ENCODE data around the gene ANTXR1.

ANTXR1 gene

DNA sequence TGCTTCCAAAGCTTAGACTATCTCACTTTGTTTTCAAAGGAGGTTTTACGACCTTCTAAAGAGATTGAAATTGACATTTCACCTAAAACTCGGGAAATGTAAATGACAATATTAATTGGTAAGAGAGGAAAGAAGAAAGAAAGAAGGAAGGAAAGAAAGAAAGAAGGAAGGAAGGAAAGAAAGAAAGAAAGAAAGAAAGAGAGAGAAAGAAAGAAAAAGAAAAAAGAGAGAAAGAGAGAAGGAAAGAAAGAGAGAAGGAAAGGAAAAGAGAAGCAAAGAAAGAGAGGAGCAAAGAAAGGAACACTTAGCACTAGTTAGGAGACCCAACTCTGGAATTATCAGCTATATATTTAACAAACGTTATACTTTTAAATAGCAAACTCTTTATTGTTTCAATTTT lies 34.9 kb upstream of the ANTXR1 start:
- DNase-seq = no peak
- Histone ChIP-seq H3K4me1 (peaks cover 0 to 10% (median 0%) of the 10 kb centered on the region in 4 donors), H3K9me3 (no peaks in the 10 kb centered on the region), H3K27ac (no peak overlapping the region), H3K4me3 (no peak overlapping the region), H3K27me3 (no peaks in the 10 kb centered on the region), H3K36me3 (no peaks in the 10 kb centered on the region)
- intact Hi-C loops (cut with DNase I; ENCODE audit: low total_unique reads) = no loop called here
- TF ChIP-seq, protein P1, sequence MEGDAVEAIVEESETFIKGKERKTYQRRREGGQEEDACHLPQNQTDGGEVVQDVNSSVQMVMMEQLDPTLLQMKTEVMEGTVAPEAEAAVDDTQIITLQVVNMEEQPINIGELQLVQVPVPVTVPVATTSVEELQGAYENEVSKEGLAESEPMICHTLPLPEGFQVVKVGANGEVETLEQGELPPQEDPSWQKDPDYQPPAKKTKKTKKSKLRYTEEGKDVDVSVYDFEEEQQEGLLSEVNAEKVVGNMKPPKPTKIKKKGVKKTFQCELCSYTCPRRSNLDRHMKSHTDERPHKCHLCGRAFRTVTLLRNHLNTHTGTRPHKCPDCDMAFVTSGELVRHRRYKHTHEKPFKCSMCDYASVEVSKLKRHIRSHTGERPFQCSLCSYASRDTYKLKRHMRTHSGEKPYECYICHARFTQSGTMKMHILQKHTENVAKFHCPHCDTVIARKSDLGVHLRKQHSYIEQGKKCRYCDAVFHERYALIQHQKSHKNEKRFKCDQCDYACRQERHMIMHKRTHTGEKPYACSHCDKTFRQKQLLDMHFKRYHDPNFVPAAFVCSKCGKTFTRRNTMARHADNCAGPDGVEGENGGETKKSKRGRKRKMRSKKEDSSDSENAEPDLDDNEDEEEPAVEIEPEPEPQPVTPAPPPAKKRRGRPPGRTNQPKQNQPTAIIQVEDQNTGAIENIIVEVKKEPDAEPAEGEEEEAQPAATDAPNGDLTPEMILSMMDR (IDR thresholded peaks at IDR 0.05) = no peak

- TF ChIP-seq, protein P1 (IDR thresholded peaks at IDR 0.05) = no peak
Measured at GRCh38 chr2:68980956-68981355, 32.0 kb upstream of the ANTXR1 start.

DNA sequence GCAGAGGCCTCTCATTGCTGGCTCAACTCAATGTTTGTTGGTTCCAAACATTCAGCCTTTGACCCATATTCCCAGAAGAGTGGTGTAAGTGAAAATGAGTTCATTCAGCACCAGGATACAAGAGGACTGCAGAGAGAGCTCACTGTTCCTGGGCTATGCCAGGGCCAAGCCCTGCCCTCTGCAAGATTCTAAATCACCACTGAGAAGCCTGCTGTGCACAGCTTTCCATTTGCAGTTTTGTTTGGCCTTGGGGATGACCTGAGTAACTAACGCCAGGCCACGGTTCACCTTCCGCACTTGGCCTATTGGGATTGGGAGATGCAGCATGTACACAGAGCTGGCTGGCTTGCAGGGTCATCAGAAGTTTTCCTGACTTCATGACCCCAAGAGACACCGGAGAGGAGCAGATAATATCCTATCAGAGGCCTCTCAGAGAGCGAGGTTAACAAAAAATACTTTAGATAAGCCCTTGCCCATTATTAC lies 25.9 kb upstream of the ANTXR1 start:
- H3K27ac ChIP-seq = no peak overlapping the region

More at GRCh38 chr2:68980956-68981355, 32.0 kb upstream of the ANTXR1 start:
- H3K4me3 ChIP-seq = no peak overlapping the region
- H3K9me3 ChIP-seq = no peaks in the 10 kb centered on the region
- DNase-seq = no peak
- H3K4me1 ChIP-seq = no peaks in the 10 kb centered on the region
- intact Hi-C loops (cut with DNase I; ENCODE audit: low total_unique reads) = no loop called here
- no peak overlapping the region for H3K27ac ChIP-seq
- no peaks in the 10 kb centered on the region for H3K27me3 ChIP-seq
- no peaks in the 10 kb centered on the region for H3K36me3 ChIP-seq

DNA sequence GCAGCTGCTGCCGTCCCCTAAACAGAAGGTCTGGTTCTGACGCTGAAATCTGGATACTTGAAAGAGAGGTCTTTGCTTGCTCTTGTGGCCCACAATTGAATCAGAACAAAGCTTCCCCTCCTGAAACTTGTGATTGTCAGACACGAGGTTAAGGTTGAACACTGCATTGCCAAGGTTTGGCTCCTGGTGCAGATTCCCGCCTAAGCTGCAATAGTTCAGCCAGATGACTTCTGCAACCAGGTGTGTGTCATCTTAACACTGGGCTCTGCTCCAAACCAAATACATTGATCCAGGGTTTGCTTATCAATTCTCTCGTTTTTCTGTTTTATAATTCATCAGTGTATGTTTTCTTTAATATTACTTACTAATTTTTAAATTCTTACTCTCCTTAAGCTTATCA lies 23.9 kb upstream of the ANTXR1 start:
- H3K27ac ChIP-seq = no peak overlapping the region
- H3K4me3 ChIP-seq = no peak overlapping the region
- intact Hi-C loops (cut with DNase I; ENCODE audit: low total_unique reads) = no loop called here
- H3K9me3 ChIP-seq = no peaks in the 10 kb centered on the region
- TF ChIP-seq, protein P1 (IDR thresholded peaks at IDR 0.05) = no peak
- DNase-seq = no peak
- H3K27me3 ChIP-seq = no peaks in the 10 kb centered on the region
- H3K36me3 ChIP-seq = no peaks in the 10 kb centered on the region
- H3K4me1 ChIP-seq = no peaks in the 10 kb centered on the region

More for the DNA sequence above, 25.9 kb upstream of the ANTXR1 start:
- H3K9me3 ChIP-seq = no peaks in the 10 kb centered on the region
- H3K36me3 ChIP-seq = no peaks in the 10 kb centered on the region
- H3K4me3 ChIP-seq = no peak overlapping the region
- H3K27me3 ChIP-seq = no peaks in the 10 kb centered on the region
- intact Hi-C loops (cut with DNase I; ENCODE audit: low total_unique reads) = no loop called here
- TF ChIP-seq, protein P1 (IDR thresholded peaks at IDR 0.05) = no peak
- H3K4me1 ChIP-seq = no peaks in the 10 kb centered on the region
- DNase-seq = no peak

- H3K4me1 ChIP-seq = peaks cover 0 to 16% (median 3%) of the 10 kb centered on the region in 4 donors
- H3K4me3 ChIP-seq = no peak overlapping the region
- no peak for DNase-seq
- intact Hi-C loops (cut with DNase I; ENCODE audit: low total_unique reads) = no loop called here
- H3K27ac ChIP-seq = no peak overlapping the region
- H3K27me3 ChIP-seq = no peaks in the 10 kb centered on the region
- no peaks in the 10 kb centered on the region for H3K36me3 ChIP-seq
- H3K9me3 ChIP-seq = no peaks in the 10 kb centered on the region
- TF ChIP-seq, protein P1 (IDR thresholded peaks at IDR 0.05) = no peak
Measured at GRCh38 chr2:68992341-68992740, 20.6 kb upstream of the ANTXR1 start.

- Histone ChIP-seq H3K4me1 (peaks cover 0 to 16% (median 3%) of the 10 kb centered on the region in 4 donors), H3K36me3 (no peaks in the 10 kb centered on the region), H3K27ac (no peak overlapping the region), H3K4me3 (no peak overlapping the region), H3K27me3 (no peaks in the 10 kb centered on the region), H3K9me3 (no peaks in the 10 kb centered on the region)
- intact Hi-C loops (cut with DNase I; ENCODE audit: low total_unique reads) = no loop called here
- no peak for DNase-seq
- TF ChIP-seq, protein P1 (IDR thresholded peaks at IDR 0.05) = no peak
Measured at GRCh38 chr2:68992933-68993332, 20.0 kb upstream of the ANTXR1 start.
